IMR-90 (cell line): ENCODE measurements around the gene MICOS13.

Experiments used
- BHLHE40 ChIP-seq: fragments of 150-350 bp; IDR thresholded peaks from 2 replicates; pipeline ENCODE4 v1.6.1; 2016; ENCODE audit warnings: mild to moderate bottlenecking, low read depth, low read length
- CEBPB ChIP-seq: IDR thresholded peaks from 2 replicates; pipeline ENCODE4 v1.6.1; 2012; ENCODE audit warnings: low read depth, low read length, improper control_type of control experiment
- FOS ChIP-seq: fragments of 150-350 bp; IDR thresholded peaks from 2 replicates; pipeline ENCODE4 v1.6.1; 2016; ENCODE audit warnings: low read depth, low read length
- MAFK ChIP-seq: IDR thresholded peaks from 2 replicates; pipeline ENCODE4 v1.6.1; 2012; ENCODE audit warnings: low read depth, low read length, improper control_type of control experiment
- MXI1 ChIP-seq: IDR thresholded peaks from 2 replicates; pipeline ENCODE4 v1.6.1; 2012; ENCODE audit warnings: low read depth, mild to moderate bottlenecking, low read length, moderate library complexity, borderline replicate concordance
- NFE2L2 ChIP-seq: fragments of 150-350 bp; IDR thresholded peaks from 2 replicates; pipeline ENCODE4 v1.6.1; 2016; ENCODE audit warnings: low read depth, mild to moderate bottlenecking, low read length
- POLR2A ChIP-seq: IDR thresholded peaks from 2 replicates; pipeline ENCODE4 v1.6.1; 2012; ENCODE audit warnings: mild to moderate bottlenecking, low read depth, low read length
- RAD21 ChIP-seq: IDR thresholded peaks from 2 replicates; pipeline ENCODE4 v1.6.1; 2012; ENCODE audit warnings: low read length, improper control_type of control experiment
- RCOR1 ChIP-seq: IDR thresholded peaks from 2 replicates; pipeline ENCODE4 v1.6.1; 2012; ENCODE audit warnings: mild to moderate bottlenecking, low read length, improper control_type of control experiment; ENCODE audit not compliant: insufficient replicate concordance
- SMC3 ChIP-seq: fragments of 150-350 bp; IDR thresholded peaks from 2 replicates; pipeline ENCODE4 v1.6.1; 2016; ENCODE audit warnings: low read depth, mild to moderate bottlenecking, antibody characterized with exemption, low read length, moderate library complexity
- TF ChIP-seq, protein P1 (sequence below): conservative IDR thresholded peaks from 2 replicates; pipeline ENCODE4 v1.5.1; 2012; ENCODE audit warnings: mild to moderate bottlenecking, low read depth, low read length, improper control_type of control experiment
- TF ChIP-seq, protein P2 (sequence below): fragments of 150-350 bp; IDR thresholded peaks from 2 replicates; pipeline ENCODE4 v1.6.1; 2017; ENCODE audit warnings: mild to moderate bottlenecking, antibody characterized with exemption, low read length, low read depth
- TF ChIP-seq, protein P3 (sequence below): fragments of 150-350 bp; IDR thresholded peaks from 2 replicates; pipeline ENCODE4 v1.6.1; 2016; ENCODE audit warnings: low read depth, mild to moderate bottlenecking, low read length, moderate library complexity, borderline replicate concordance

DNA sequence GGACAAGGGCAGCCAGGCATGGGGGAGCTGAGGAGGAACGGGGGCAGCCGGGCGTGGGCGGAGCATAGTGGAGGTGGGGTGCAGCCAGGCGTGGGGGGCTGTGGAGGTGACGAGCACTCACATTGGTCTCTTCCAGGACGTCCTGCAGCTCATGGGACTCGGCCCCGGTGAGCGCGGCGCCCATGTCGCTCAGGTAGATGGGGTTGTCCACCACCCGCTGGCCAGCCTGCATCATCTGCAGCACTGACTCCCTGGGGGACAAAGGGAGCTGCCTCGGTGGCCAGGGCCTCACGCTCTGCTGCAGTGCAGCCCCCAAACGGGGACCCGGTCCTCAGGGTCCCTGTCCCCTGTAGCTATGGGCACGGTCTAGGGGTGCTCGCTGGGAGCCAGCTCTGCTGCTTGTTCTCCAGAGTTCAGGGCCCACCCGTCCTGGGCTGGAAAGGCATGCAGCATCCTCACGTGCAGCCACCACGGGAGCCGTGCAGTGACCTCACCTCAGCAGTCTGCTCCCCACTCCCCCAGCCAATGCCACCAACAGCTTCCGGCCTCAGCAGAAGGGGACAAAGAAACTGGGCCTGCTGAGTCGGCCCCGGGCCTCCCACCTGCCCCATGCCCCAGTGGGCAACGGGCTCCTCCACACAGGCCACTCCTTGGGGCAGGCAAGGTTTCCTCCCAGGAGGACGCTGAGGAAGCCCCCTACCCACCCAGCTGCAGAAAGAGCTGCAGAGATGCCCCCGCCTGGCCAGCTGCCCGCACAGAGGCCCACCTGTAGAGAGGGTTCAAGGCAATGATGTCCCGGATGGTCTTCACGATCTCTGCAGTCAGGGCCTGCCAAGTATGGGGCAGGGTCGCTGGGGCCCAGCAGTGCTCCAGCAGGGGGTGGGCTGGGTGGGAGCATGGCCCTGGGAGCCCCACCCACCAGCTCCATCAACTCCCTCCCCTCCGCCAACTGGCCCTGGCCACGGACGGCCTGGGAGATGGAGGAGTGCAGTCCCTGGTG, 27.6 kb upstream of the MICOS13 start:
- TF ChIP-seq, protein P1, sequence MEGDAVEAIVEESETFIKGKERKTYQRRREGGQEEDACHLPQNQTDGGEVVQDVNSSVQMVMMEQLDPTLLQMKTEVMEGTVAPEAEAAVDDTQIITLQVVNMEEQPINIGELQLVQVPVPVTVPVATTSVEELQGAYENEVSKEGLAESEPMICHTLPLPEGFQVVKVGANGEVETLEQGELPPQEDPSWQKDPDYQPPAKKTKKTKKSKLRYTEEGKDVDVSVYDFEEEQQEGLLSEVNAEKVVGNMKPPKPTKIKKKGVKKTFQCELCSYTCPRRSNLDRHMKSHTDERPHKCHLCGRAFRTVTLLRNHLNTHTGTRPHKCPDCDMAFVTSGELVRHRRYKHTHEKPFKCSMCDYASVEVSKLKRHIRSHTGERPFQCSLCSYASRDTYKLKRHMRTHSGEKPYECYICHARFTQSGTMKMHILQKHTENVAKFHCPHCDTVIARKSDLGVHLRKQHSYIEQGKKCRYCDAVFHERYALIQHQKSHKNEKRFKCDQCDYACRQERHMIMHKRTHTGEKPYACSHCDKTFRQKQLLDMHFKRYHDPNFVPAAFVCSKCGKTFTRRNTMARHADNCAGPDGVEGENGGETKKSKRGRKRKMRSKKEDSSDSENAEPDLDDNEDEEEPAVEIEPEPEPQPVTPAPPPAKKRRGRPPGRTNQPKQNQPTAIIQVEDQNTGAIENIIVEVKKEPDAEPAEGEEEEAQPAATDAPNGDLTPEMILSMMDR = no peak
- TF ChIP-seq SMC3 (no peak), POLR2A (no peak), NFE2L2 (no peak), MAFK (no peak), RAD21 (no peak), CEBPB (no peak), RCOR1 (no peak), FOS (no peak), BHLHE40 (no peak), MXI1 (no peak)
- TF ChIP-seq, protein P2, sequence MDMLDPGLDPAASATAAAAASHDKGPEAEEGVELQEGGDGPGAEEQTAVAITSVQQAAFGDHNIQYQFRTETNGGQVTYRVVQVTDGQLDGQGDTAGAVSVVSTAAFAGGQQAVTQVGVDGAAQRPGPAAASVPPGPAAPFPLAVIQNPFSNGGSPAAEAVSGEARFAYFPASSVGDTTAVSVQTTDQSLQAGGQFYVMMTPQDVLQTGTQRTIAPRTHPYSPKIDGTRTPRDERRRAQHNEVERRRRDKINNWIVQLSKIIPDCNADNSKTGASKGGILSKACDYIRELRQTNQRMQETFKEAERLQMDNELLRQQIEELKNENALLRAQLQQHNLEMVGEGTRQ = no peak
- TF ChIP-seq, protein P3, sequence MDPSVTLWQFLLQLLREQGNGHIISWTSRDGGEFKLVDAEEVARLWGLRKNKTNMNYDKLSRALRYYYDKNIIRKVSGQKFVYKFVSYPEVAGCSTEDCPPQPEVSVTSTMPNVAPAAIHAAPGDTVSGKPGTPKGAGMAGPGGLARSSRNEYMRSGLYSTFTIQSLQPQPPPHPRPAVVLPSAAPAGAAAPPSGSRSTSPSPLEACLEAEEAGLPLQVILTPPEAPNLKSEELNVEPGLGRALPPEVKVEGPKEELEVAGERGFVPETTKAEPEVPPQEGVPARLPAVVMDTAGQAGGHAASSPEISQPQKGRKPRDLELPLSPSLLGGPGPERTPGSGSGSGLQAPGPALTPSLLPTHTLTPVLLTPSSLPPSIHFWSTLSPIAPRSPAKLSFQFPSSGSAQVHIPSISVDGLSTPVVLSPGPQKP = no peak
